CD4-positive, alpha-beta T cell treated with Interferon alpha-2 for 1 hour (primary cell): ENCODE measurements around the gene UST.
"Not testable (repeated sequence)": the region's sequence is repeated elsewhere in the genome, so short reads cannot be mapped to it uniquely, and the experiment has no call there.

Experiments
- DNase-seq, 2 donors: peaks; one replicate each; pipeline ENCODE4 v3.0.0-alpha.2; 2020 to 2022

Gene UST

GRCh38 chr6:148842296-148843019 is 95.6 kb downstream of the UST start:
- DNase-seq, result no peak

GRCh38 chr6:148845464-148845863 is 98.6 kb downstream of the UST start:
- no peak for DNase-seq

GRCh38 chr6:148846778-148847761 is 100.2 kb downstream of the UST start:
- DNase-seq, result no peak

GRCh38 chr6:148848915-148849314 is 102.1 kb downstream of the UST start:
- DNase-seq, result no peak

GRCh38 chr6:148849449-148849848 is 102.6 kb downstream of the UST start:
- DNase-seq, result not testable (repeated sequence)

GRCh38 chr6:148850964-148851363 is 104.1 kb downstream of the UST start:
- no peak for DNase-seq

GRCh38 chr6:148851683-148852556 is 105.1 kb downstream of the UST start:
- DNase-seq, result no peak

- DNase-seq, result no peak
These were observed 105.9 kb downstream of the UST start for GRCh38 chr6:148852688-148853087.

GRCh38 chr6:148853113-148853512 is 106.3 kb downstream of the UST start:
- DNase-seq, result not testable (repeated sequence)

- DNase-seq, result no peak
These were observed 107.3 kb downstream of the UST start for GRCh38 chr6:148854096-148854495.

- no peak for DNase-seq
These were observed 108.2 kb downstream of the UST start for GRCh38 chr6:148854992-148855391.

- no peak for DNase-seq
These were observed 108.9 kb downstream of the UST start for GRCh38 chr6:148855744-148856143.

GRCh38 chr6:148857798-148858390 is 111.1 kb downstream of the UST start:
- DNase-seq, result no peak

- DNase-seq, result not testable (repeated sequence)
These were observed 117.3 kb downstream of the UST start for GRCh38 chr6:148864132-148864531.

- no peak for DNase-seq
These were observed 118.1 kb downstream of the UST start for GRCh38 chr6:148864941-148865340.

- DNase-seq, result no peak
These were observed 119.9 kb downstream of the UST start for GRCh38 chr6:148866657-148867268.

- no peak for DNase-seq
These were observed 121.0 kb downstream of the UST start for GRCh38 chr6:148867862-148868261.

GRCh38 chr6:148868314-148868713 is 121.5 kb downstream of the UST start:
- DNase-seq, result no peak

- DNase-seq, result no peak
These were observed 122.1 kb downstream of the UST start for GRCh38 chr6:148868901-148869300.

- DNase-seq, result no peak
These were observed 122.8 kb downstream of the UST start for GRCh38 chr6:148869585-148869984.

- DNase-seq, result no peak
These were observed 126.3 kb downstream of the UST start for GRCh38 chr6:148873154-148873553.

GRCh38 chr6:148873868-148874267 is 127.0 kb downstream of the UST start:
- DNase-seq, result no peak
